ENCODE measurements around the gene IMP3. TPM values are rescaled to one million over a fixed set of nuclear protein-coding genes. Genes with fewer than 3 reads are reported as not detected.

IMP3 gene
- total and polyA plus RNA-seq, 9 of the 15 experiments (the other 6 are each of a cell fraction or from before 2014, with no cell fraction given): 14.5 to 160 (median 74.4) TPM

- TF ChIP-seq NONO (IDR thresholded peaks at IDR 0.05; ENCODE audit: low read depth in 2 of 2, low read length in 1 of 2) (no peak), ZNF695 (CRISPR knock-in tag; IDR thresholded peaks at IDR 0.05) (no peak), KDM5B (IDR thresholded peaks at IDR 0.05; ENCODE audit: insufficient replicate concordance, low read depth, low read length) (peak; percentile 58), SOX6 (IDR thresholded peaks at IDR 0.05) (peak; percentile 26; the same call in 1 of the 2 replicates), CXXC5 (CRISPR knock-in tag; IDR thresholded peaks at IDR 0.05) (peak; percentile 26), MCM5 (IDR thresholded peaks at IDR 0.05; ENCODE audit: low read depth) (no peak), PKNOX1 (IDR thresholded peaks at IDR 0.05) (0 out of 2 replicates have a peak, but pooled peaks have one; percentile 21), XRCC5 (IDR thresholded peaks at IDR 0.05; ENCODE audit: low read depth, low read length) (no peak; the same call in 1 of the 2 replicates), MITF (IDR thresholded peaks at IDR 0.05) (peak; percentile 64; the same call in 1 of the 2 replicates), DMBX1 (CRISPR knock-in tag; IDR thresholded peaks at IDR 0.05; ENCODE audit: borderline replicate concordance) (peak; percentile 25; the same call in 1 of the 2 replicates), NCOA2 (IDR thresholded peaks at IDR 0.05; ENCODE audit: partially characterized antibody in 2 of 2) (no peak), NR2C2 (CRISPR knock-in tag; IDR thresholded peaks at IDR 0.05) (peak; percentile 45; the same call in 1 of the 2 replicates), NR2C2 (tag; IDR thresholded peaks at IDR 0.05) (peak; percentile 87), ZBTB9 (CRISPR knock-in tag; IDR thresholded peaks at IDR 0.05) (peak; percentile 77; the same call in 1 of the 2 replicates), ZBTB33 (CRISPR knock-in tag; IDR thresholded peaks at IDR 0.05) (0 out of 2 replicates have a peak, but pooled peaks have one; percentile 18), YY1 (IDR thresholded peaks at IDR 0.05; ENCODE audit: borderline replicate concordance in 1 of 3, control insufficient read depth in 1 of 3, extremely low read depth in 1 of 3, insufficient read depth in 3 of 3, insufficient read length in 1 of 3, insufficient replicate concordance in 2 of 3, low read depth in 1 of 3, low read length in 2 of 3) (peak in 2 of 3 experiments; percentile 48 to 60)
Measured at GRCh38 chr15:75650908-75651809, 11.1 kb upstream of the IMP3 start (continued).
